Sigmoid colon (tissue), 3 donors: ENCODE results near the gene FKBP14.

Source experiments
- CTCF ChIP-seq, 4 experiments: fragments of 450-650 bp in 3 of 4; fragments of 200-600 bp in 1 of 4; IDR thresholded peaks; one replicate each; pipeline ENCODE4 v1.5.1; 2016 to 2019; ENCODE audit warnings: antibody characterized with exemption in 4 of 4, mild to moderate bottlenecking in 3 of 4, moderate library complexity in 2 of 4
- POLR2A ChIP-seq, 2 donors: fragments of 450-650 bp; IDR thresholded peaks; one replicate each; pipeline ENCODE4 v1.6.1; 2016; ENCODE audit warnings: antibody characterized with exemption in 2 of 2, mild to moderate bottlenecking in 2 of 2, moderate library complexity in 2 of 2

- TF ChIP-seq POLR2A (IDR thresholded peaks at IDR 0.05) (no peak), CTCF (IDR thresholded peaks at IDR 0.05) (no peak)
These were observed 3.0 kb downstream of the FKBP14 start for GRCh38 chr7:30023524-30023923.
